Lower lobe of right lung (tissue), 2 donors: ENCODE results near the gene RGS18. TPM values are rescaled to one million over a fixed set of nuclear protein-coding genes. Genes with fewer than 3 reads are reported as not detected.

ENCODE experiments used
- ATAC-seq, 2 donors: fragments of 200-7000 bp; cut with Tn5 transposase; one replicate each; pipeline ENCODE4 v1.9.1; 2020 to 2022; ENCODE audit warnings: mild to moderate bottlenecking in 2 of 2, moderate library complexity in 2 of 2
- DNase-seq: peaks from one replicate; pipeline ENCODE4 v3.0.0-alpha.2; 2020
- H3K27ac ChIP-seq: fragments of 200-600 bp; one replicate; pipeline ENCODE4 v1.8.0; 2022
- H3K27me3 ChIP-seq: fragments of 200-600 bp; one replicate; pipeline ENCODE4 v1.8.0; 2022; ENCODE audit warnings: low read depth
- H3K36me3 ChIP-seq: fragments of 200-600 bp; one replicate; pipeline ENCODE4 v1.8.0; 2022; ENCODE audit warnings: mild to moderate bottlenecking
- H3K4me1 ChIP-seq: fragments of 200-600 bp; one replicate; pipeline ENCODE4 v1.8.0; 2022
- H3K4me3 ChIP-seq: fragments of 200-600 bp; one replicate; pipeline ENCODE4 v1.8.0; 2022; ENCODE audit warnings: mild to moderate bottlenecking
- H3K9me3 ChIP-seq: fragments of 200-600 bp; one replicate; pipeline ENCODE4 v1.8.0; 2022
- CTCF ChIP-seq: fragments of 200-600 bp; IDR thresholded peaks from one replicate; pipeline ENCODE4 v1.8.0; 2022; ENCODE audit warnings: antibody characterized with exemption, mild to moderate bottlenecking
- intact Hi-C: fragments of 100-400 bp; cut with DNase I; formaldehyde crosslinking; loops from one replicate; pipeline ENCODE4 v1.11.0; 2022
- total RNA-seq: library from RNA; stranded (reverse); fragmentation: NEBNext Ultra II Directional; extraction: Animal tissue kit (Norgen Biotek cat#: 25700); gene quantifications from one replicate; pipeline ENCODE4 v1.2.1, GENCODE V29; 2021
- donor health status: DM: no; HTN: yes; CAD: no; lungs with severe emphysema.

RGS18 gene
- total RNA-seq, 1 donor from 2014 or later, result 13.0 TPM

- no peaks in the 10 kb centered on the region for H3K9me3 ChIP-seq
- H3K4me1 ChIP-seq, result no peaks in the 10 kb centered on the region
- ATAC-seq (no peak), DNase-seq (no peak)
- no peak overlapping the region for H3K4me3 ChIP-seq
- no peak overlapping the region for H3K27ac ChIP-seq
- H3K27me3 ChIP-seq, result no peaks in the 10 kb centered on the region
- intact Hi-C loops, result no loop called here
- TF ChIP-seq CTCF, result no peak
- no peaks in the 10 kb centered on the region for H3K36me3 ChIP-seq
Measured at GRCh38 chr1:192133350-192133926, 24.8 kb upstream of the RGS18 start.

- intact Hi-C loops, result no loop called here
- ATAC-seq (no peak), DNase-seq (no peak)
- H3K9me3 ChIP-seq, result no peaks in the 10 kb centered on the region
- H3K4me1 ChIP-seq, result no peaks in the 10 kb centered on the region
- no peak overlapping the region for H3K4me3 ChIP-seq
- no peaks in the 10 kb centered on the region for H3K27me3 ChIP-seq
- no peaks in the 10 kb centered on the region for H3K36me3 ChIP-seq
- no peak for TF ChIP-seq CTCF
- no peak overlapping the region for H3K27ac ChIP-seq
Measured at GRCh38 chr1:192140382-192140781, 17.9 kb upstream of the RGS18 start.

GRCh38 chr1:192147221-192147620, 11.0 kb upstream of the RGS18 start:
- intact Hi-C loops, result no loop called here
- no peak for DNase-seq

GRCh38 chr1:192147696-192148095, 10.6 kb upstream of the RGS18 start:
- no peak for TF ChIP-seq CTCF
- no peak for ATAC-seq

More at GRCh38 chr1:192147221-192147620, 11.0 kb upstream of the RGS18 start:
- Histone ChIP-seq H3K4me3 (no peak overlapping the region), H3K27me3 (no peaks in the 10 kb centered on the region), H3K36me3 (no peaks in the 10 kb centered on the region), H3K27ac (no peak overlapping the region), H3K9me3 (peaks cover 4% of the 10 kb centered on the region), H3K4me1 (no peaks in the 10 kb centered on the region)
- TF ChIP-seq CTCF, result no peak
- ATAC-seq, result no peak

GRCh38 chr1:192151176-192151575, 7.1 kb upstream of the RGS18 start:
- Histone ChIP-seq H3K4me3 (no peak overlapping the region), H3K27ac (no peak overlapping the region), H3K4me1 (no peaks in the 10 kb centered on the region), H3K27me3 (no peaks in the 10 kb centered on the region), H3K36me3 (no peaks in the 10 kb centered on the region), H3K9me3 (no peaks in the 10 kb centered on the region)
- DNase-seq, result no peak
- no peak for TF ChIP-seq CTCF
- no peak for ATAC-seq
- intact Hi-C loops, result no loop called here

More at GRCh38 chr1:192147696-192148095, 10.6 kb upstream of the RGS18 start:
- intact Hi-C loops, result no loop called here
- Histone ChIP-seq H3K27ac (no peak overlapping the region), H3K36me3 (no peaks in the 10 kb centered on the region), H3K9me3 (peaks cover 4% of the 10 kb centered on the region), H3K27me3 (no peaks in the 10 kb centered on the region), H3K4me3 (no peak overlapping the region), H3K4me1 (no peaks in the 10 kb centered on the region)
- DNase-seq, result no peak
